Measurements from ENCODE around the gene PIP5KL1.

GRCh38 chr9:127903557-127904475 is 26.8 kb downstream of the PIP5KL1 start:
- TF ChIP-seq CTCF (conservative IDR thresholded peaks at IDR 0.05; ENCODE audit: low read depth in 2 of 2) (no peak), EZH2 (IDR thresholded peaks at IDR 0.05; ENCODE audit: low read depth, unreplicated experiment) (no peak), REST (IDR thresholded peaks at IDR 0.05; ENCODE audit: unreplicated experiment) (peak; percentile 6), NANOG (IDR thresholded peaks at IDR 0.05; ENCODE audit: borderline replicate concordance) (no peak), POLR2AphosphoS5 (IDR thresholded peaks at IDR 0.05; ENCODE audit: low read depth) (peak; percentile 44; the same call in 1 of the 2 replicates), EZH2phosphoT487 (IDR thresholded peaks at IDR 0.05; ENCODE audit: unreplicated experiment) (no peak), JUNB (IDR thresholded peaks at IDR 0.05; ENCODE audit: unreplicated experiment) (no peak), CREB1 (CRISPR knock-in tag; IDR thresholded peaks at IDR 0.05; ENCODE audit: low read depth) (0 out of 2 replicates have a peak, but pooled peaks have one; percentile 23), ZNF331 (CRISPR knock-in tag; IDR thresholded peaks at IDR 0.05; ENCODE audit: low read depth) (no peak), STAT1 (IDR thresholded peaks at IDR 0.05; ENCODE audit: unreplicated experiment) (no peak), ZNF462 (CRISPR knock-in tag; IDR thresholded peaks at IDR 0.05) (no peak), ZNF114 (CRISPR knock-in tag; IDR thresholded peaks at IDR 0.05) (no peak)
- TF ChIP-seq, protein P1, sequence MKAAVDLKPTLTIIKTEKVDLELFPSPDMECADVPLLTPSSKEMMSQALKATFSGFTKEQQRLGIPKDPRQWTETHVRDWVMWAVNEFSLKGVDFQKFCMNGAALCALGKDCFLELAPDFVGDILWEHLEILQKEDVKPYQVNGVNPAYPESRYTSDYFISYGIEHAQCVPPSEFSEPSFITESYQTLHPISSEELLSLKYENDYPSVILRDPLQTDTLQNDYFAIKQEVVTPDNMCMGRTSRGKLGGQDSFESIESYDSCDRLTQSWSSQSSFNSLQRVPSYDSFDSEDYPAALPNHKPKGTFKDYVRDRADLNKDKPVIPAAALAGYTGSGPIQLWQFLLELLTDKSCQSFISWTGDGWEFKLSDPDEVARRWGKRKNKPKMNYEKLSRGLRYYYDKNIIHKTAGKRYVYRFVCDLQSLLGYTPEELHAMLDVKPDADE (IDR thresholded peaks at IDR 0.05): peak; percentile 45; the same call in 1 of the 2 replicates
